A549 treated with Mapracorat at 1 μM for 4 hours (cell line): ENCODE measurements around the gene KLF12. TPM values are rescaled to one million over a fixed set of nuclear protein-coding genes. Genes with fewer than 3 reads are reported as not detected.

Experiments
- total RNA-seq: library from RNA; stranded (reverse); fragments of 200-300 nt; extraction: Qiagen RNA extraction; gene quantifications from 5 replicates; pipeline ENCODE4 v1.2.3, GENCODE V29; 2022

Gene KLF12
- total RNA-seq, result 1.3 to 2.9 TPM (median 2.0 TPM) in 5 replicates

GRCh38 chr13:74134221-74134776 lies at the start of gene KLF12:
Gene KLF12, minus strand, starts transcription at chr13:74134404.

